HFF-Myc (cell line): ENCODE results near the gene LHX4.

Experiments
- DNase-seq: peaks from one replicate; pipeline ENCODE4 v3.0.0-alpha.2; 2011; ENCODE audit warnings: low read depth; ENCODE audit errors: extremely low read depth
- H3K4me3 ChIP-seq: replicated peaks from 2 replicates; pipeline ENCODE4 v1.5.1; 2011; ENCODE audit warnings: low read depth, mild to moderate bottlenecking, control low read depth, low read length
- CTCF ChIP-seq: IDR thresholded peaks from 2 replicates; pipeline ENCODE4 v1.5.1; 2012; ENCODE audit warnings: mild to moderate bottlenecking, low read depth, low read length, control low read depth; ENCODE audit errors: missing control alignments

Gene LHX4

GRCh38 chr1:180272395-180272794, 42.3 kb downstream of the LHX4 start:
- no peak for TF ChIP-seq CTCF
- DNase-seq: no peak
- no peak overlapping the region for H3K4me3 ChIP-seq

GRCh38 chr1:180273066-180273465, 43.0 kb downstream of the LHX4 start:
- H3K4me3 ChIP-seq: no peak overlapping the region
- DNase-seq: no peak

GRCh38 chr1:180274221-180274620, 44.2 kb downstream of the LHX4 start:
- H3K4me3 ChIP-seq: no peak overlapping the region
- no peak for DNase-seq
- no peak for TF ChIP-seq CTCF

More at GRCh38 chr1:180273066-180273465, 43.0 kb downstream of the LHX4 start:
- TF ChIP-seq CTCF: no peak

- no peak overlapping the region for H3K4me3 ChIP-seq
- no peak for TF ChIP-seq CTCF
- DNase-seq: no peak
Measured at GRCh38 chr1:180275726-180276125, 45.7 kb downstream of the LHX4 start.

- no peak for TF ChIP-seq CTCF
- no peak overlapping the region for H3K4me3 ChIP-seq
- no peak for DNase-seq
Measured at GRCh38 chr1:180277476-180278193, 47.6 kb downstream of the LHX4 start.

GRCh38 chr1:180278194-180278515, 48.1 kb downstream of the LHX4 start:
- no peak for DNase-seq
- no peak for TF ChIP-seq CTCF
- H3K4me3 ChIP-seq: no peak overlapping the region

- H3K4me3 ChIP-seq: no peak overlapping the region
- no peak for DNase-seq
- TF ChIP-seq CTCF: no peak
Measured at GRCh38 chr1:180278596-180279395, 48.7 kb downstream of the LHX4 start.
